Measurements from ENCODE around the gene LMF1. TPM values are rescaled to one million over a fixed set of nuclear protein-coding genes. Genes with fewer than 3 reads are reported as not detected.

The LMF1 gene
- total RNA-seq, 1 donor from 2014 or later, result 26.2 TPM

- DNase-seq (ENCODE audit: low spot score, unreplicated experiment), result no peak
- Mint-ChIP-seq H3K4me1 (ENCODE audit: low read depth) (no peaks in the 10 kb centered on the region), H3K27ac (no peak overlapping the region), H3K27me3 (no peaks in the 10 kb centered on the region), H3K36me3 (ENCODE audit: insufficient read depth) (peaks cover 41% of the 10 kb centered on the region), H3K4me3 (ENCODE audit: low read depth) (no peak overlapping the region), H3K9me3 (ENCODE audit: low read depth) (peaks cover 12% of the 10 kb centered on the region)
- no peak for TF ChIP-seq CTCF (IDR thresholded peaks at IDR 0.05; ENCODE audit: unreplicated experiment)
Measured at GRCh38 chr16:924063-924462, 46.7 kb downstream of the LMF1 start.

- no peak overlapping the region for H3K27ac Mint-ChIP-seq
- TF ChIP-seq CTCF (IDR thresholded peaks at IDR 0.05; ENCODE audit: unreplicated experiment), result no peak
- DNase-seq (ENCODE audit: low spot score, unreplicated experiment), result no peak
- no peak overlapping the region for H3K4me3 Mint-ChIP-seq (ENCODE audit: low read depth)
- H3K9me3 Mint-ChIP-seq (ENCODE audit: low read depth), result peaks cover 12% of the 10 kb centered on the region
- H3K27me3 Mint-ChIP-seq, result no peaks in the 10 kb centered on the region
- peaks cover 41% of the 10 kb centered on the region for H3K36me3 Mint-ChIP-seq (ENCODE audit: insufficient read depth)
- H3K4me1 Mint-ChIP-seq (ENCODE audit: low read depth), result peaks cover 3% of the 10 kb centered on the region
Measured at GRCh38 chr16:923184-923583, 47.6 kb downstream of the LMF1 start.

- peaks cover 12% of the 10 kb centered on the region for H3K9me3 Mint-ChIP-seq (ENCODE audit: low read depth)
- peaks cover 9% of the 10 kb centered on the region for H3K4me1 Mint-ChIP-seq (ENCODE audit: low read depth)
- no peak for TF ChIP-seq CTCF (IDR thresholded peaks at IDR 0.05; ENCODE audit: unreplicated experiment)
- peaks cover 40% of the 10 kb centered on the region for H3K36me3 Mint-ChIP-seq (ENCODE audit: insufficient read depth)
- H3K27ac Mint-ChIP-seq, result no peak overlapping the region
- no peak overlapping the region for H3K4me3 Mint-ChIP-seq (ENCODE audit: low read depth)
- no peaks in the 10 kb centered on the region for H3K27me3 Mint-ChIP-seq
- DNase-seq (ENCODE audit: low spot score, unreplicated experiment), result no peak
Measured at GRCh38 chr16:922051-922450, 48.7 kb downstream of the LMF1 start.

- no peak overlapping the region for H3K27ac Mint-ChIP-seq
- no peak for TF ChIP-seq CTCF (IDR thresholded peaks at IDR 0.05; ENCODE audit: unreplicated experiment)
- peaks cover 39% of the 10 kb centered on the region for H3K36me3 Mint-ChIP-seq (ENCODE audit: insufficient read depth)
- DNase-seq (ENCODE audit: low spot score, unreplicated experiment), result no peak
- H3K9me3 Mint-ChIP-seq (ENCODE audit: low read depth), result peaks cover 12% of the 10 kb centered on the region
- H3K4me3 Mint-ChIP-seq (ENCODE audit: low read depth), result no peak overlapping the region
- H3K27me3 Mint-ChIP-seq, result no peaks in the 10 kb centered on the region
- peaks cover 9% of the 10 kb centered on the region for H3K4me1 Mint-ChIP-seq (ENCODE audit: low read depth)
Measured at GRCh38 chr16:921321-921905, 49.4 kb downstream of the LMF1 start.

- Mint-ChIP-seq H3K27me3 (no peaks in the 10 kb centered on the region), H3K4me3 (ENCODE audit: low read depth) (no peak overlapping the region), H3K4me1 (ENCODE audit: low read depth) (peaks cover 9% of the 10 kb centered on the region), H3K9me3 (ENCODE audit: low read depth) (peaks cover 9% of the 10 kb centered on the region), H3K36me3 (ENCODE audit: insufficient read depth) (peaks cover 32% of the 10 kb centered on the region), H3K27ac (no peak overlapping the region)
- TF ChIP-seq CTCF (IDR thresholded peaks at IDR 0.05; ENCODE audit: unreplicated experiment), result no peak
- DNase-seq (ENCODE audit: low spot score, unreplicated experiment), result no peak
Measured at GRCh38 chr16:920717-921116, 50.1 kb downstream of the LMF1 start.

Data from progenitor cell of endocrine pancreas (in vitro differentiated cells).